Mesothelial cell of epicardium (in vitro differentiated cells): Measurements from ENCODE around the gene COPS2. TPM values are rescaled to one million over a fixed set of nuclear protein-coding genes. Genes with fewer than 3 reads are reported as not detected.
"Not testable (repeated sequence)": the region's sequence is repeated elsewhere in the genome, so short reads cannot be mapped to it uniquely, and the experiment has no call there.

Experiments used
- DNase-seq, 2 experiments: peaks; one replicate each; pipeline ENCODE4 v3.0.0; 2021; ENCODE audit warnings: low spot score in 2 of 2; ENCODE audit not compliant: unreplicated experiment in 2 of 2
- H3K27ac Mint-ChIP-seq: 2 replicates; pipeline ENCODE4 v1.8.0; 2021; ENCODE audit warnings: mixed read lengths
- H3K27me3 Mint-ChIP-seq: 2 replicates; pipeline ENCODE4 v1.8.0; 2021; ENCODE audit warnings: low read depth, mixed read lengths
- H3K36me3 Mint-ChIP-seq: 2 replicates; pipeline ENCODE4 v1.8.0; 2021; ENCODE audit warnings: mixed read lengths
- H3K4me1 Mint-ChIP-seq: 2 replicates; pipeline ENCODE4 v1.8.0; 2021; ENCODE audit warnings: mixed read lengths
- H3K4me3 Mint-ChIP-seq: 2 replicates; pipeline ENCODE4 v1.8.0; 2021; ENCODE audit warnings: mild to moderate bottlenecking, moderate library complexity, mixed read lengths
- H3K9me3 Mint-ChIP-seq: 2 replicates; pipeline ENCODE4 v1.8.0; 2021; ENCODE audit warnings: mixed read lengths
- CTCF ChIP-seq: fragments of 200-600 bp; sonication (generic); IDR thresholded peaks from one replicate; pipeline ENCODE4 v1.5.0; 2021; ENCODE audit warnings: antibody characterized with exemption; ENCODE audit not compliant: unreplicated experiment
- total RNA-seq: library from RNA; stranded (reverse); gene quantifications from 3 replicates; pipeline ENCODE4 v1.2.1, GENCODE V29; 2021

COPS2 gene
- total RNA-seq, 1 donor from 2014 or later: 79.9 TPM

GRCh38 chr15:49190586-49190985 is 35.2 kb upstream of the COPS2 start:
- no peak for TF ChIP-seq CTCF
- peaks cover 12% of the 10 kb centered on the region for H3K36me3 Mint-ChIP-seq
- peaks cover 6% of the 10 kb centered on the region for H3K9me3 Mint-ChIP-seq
- peaks cover 3% of the 10 kb centered on the region for H3K4me1 Mint-ChIP-seq
- no peaks in the 10 kb centered on the region for H3K27me3 Mint-ChIP-seq
- H3K27ac Mint-ChIP-seq: no peak overlapping the region
- no peak for DNase-seq
- H3K4me3 Mint-ChIP-seq: no peak overlapping the region

GRCh38 chr15:49189631-49190030 is 34.2 kb upstream of the COPS2 start:
- no peak for DNase-seq
- no peaks in the 10 kb centered on the region for H3K27me3 Mint-ChIP-seq
- no peak overlapping the region for H3K4me3 Mint-ChIP-seq
- peaks cover 19% of the 10 kb centered on the region for H3K36me3 Mint-ChIP-seq
- no peak overlapping the region for H3K27ac Mint-ChIP-seq
- no peak for TF ChIP-seq CTCF
- H3K9me3 Mint-ChIP-seq: peaks cover 16% of the 10 kb centered on the region
- no peaks in the 10 kb centered on the region for H3K4me1 Mint-ChIP-seq

GRCh38 chr15:49188933-49189332 is 33.5 kb upstream of the COPS2 start:
- no peak overlapping the region for H3K27ac Mint-ChIP-seq
- peaks cover 26% of the 10 kb centered on the region for H3K36me3 Mint-ChIP-seq
- no peak overlapping the region for H3K4me3 Mint-ChIP-seq
- no peak for DNase-seq
- peaks cover 23% of the 10 kb centered on the region for H3K9me3 Mint-ChIP-seq
- H3K27me3 Mint-ChIP-seq: no peaks in the 10 kb centered on the region
- no peak for TF ChIP-seq CTCF
- no peaks in the 10 kb centered on the region for H3K4me1 Mint-ChIP-seq

- DNase-seq: no peak
- peaks cover 28% of the 10 kb centered on the region for H3K36me3 Mint-ChIP-seq
- H3K9me3 Mint-ChIP-seq: peaks cover 27% of the 10 kb centered on the region
- no peak for TF ChIP-seq CTCF
- H3K4me3 Mint-ChIP-seq: no peak overlapping the region
- H3K27ac Mint-ChIP-seq: no peak overlapping the region
- H3K27me3 Mint-ChIP-seq: no peaks in the 10 kb centered on the region
- no peaks in the 10 kb centered on the region for H3K4me1 Mint-ChIP-seq
Measured at GRCh38 chr15:49187549-49188245, 32.3 kb upstream of the COPS2 start.

- no peak for TF ChIP-seq CTCF
- no peak overlapping the region for H3K4me3 Mint-ChIP-seq
- H3K36me3 Mint-ChIP-seq: peaks cover 35% of the 10 kb centered on the region
- no peak overlapping the region for H3K27ac Mint-ChIP-seq
- no peaks in the 10 kb centered on the region for H3K4me1 Mint-ChIP-seq
- no peak for DNase-seq
- no peaks in the 10 kb centered on the region for H3K27me3 Mint-ChIP-seq
- peaks cover 35% of the 10 kb centered on the region for H3K9me3 Mint-ChIP-seq
Measured at GRCh38 chr15:49185473-49185872, 30.1 kb upstream of the COPS2 start.

- not testable (repeated sequence) for H3K27ac Mint-ChIP-seq, H3K4me3 Mint-ChIP-seq, DNase-seq, H3K4me1 Mint-ChIP-seq, H3K27me3 Mint-ChIP-seq
- peaks cover 35% of the 10 kb centered on the region for H3K9me3 Mint-ChIP-seq
- H3K36me3 Mint-ChIP-seq: peaks cover 35% of the 10 kb centered on the region
Measured at GRCh38 chr15:49183741-49184140, 28.3 kb upstream of the COPS2 start.
